ENCODE results near the gene ADCY10.

ADCY10 gene

DNA sequence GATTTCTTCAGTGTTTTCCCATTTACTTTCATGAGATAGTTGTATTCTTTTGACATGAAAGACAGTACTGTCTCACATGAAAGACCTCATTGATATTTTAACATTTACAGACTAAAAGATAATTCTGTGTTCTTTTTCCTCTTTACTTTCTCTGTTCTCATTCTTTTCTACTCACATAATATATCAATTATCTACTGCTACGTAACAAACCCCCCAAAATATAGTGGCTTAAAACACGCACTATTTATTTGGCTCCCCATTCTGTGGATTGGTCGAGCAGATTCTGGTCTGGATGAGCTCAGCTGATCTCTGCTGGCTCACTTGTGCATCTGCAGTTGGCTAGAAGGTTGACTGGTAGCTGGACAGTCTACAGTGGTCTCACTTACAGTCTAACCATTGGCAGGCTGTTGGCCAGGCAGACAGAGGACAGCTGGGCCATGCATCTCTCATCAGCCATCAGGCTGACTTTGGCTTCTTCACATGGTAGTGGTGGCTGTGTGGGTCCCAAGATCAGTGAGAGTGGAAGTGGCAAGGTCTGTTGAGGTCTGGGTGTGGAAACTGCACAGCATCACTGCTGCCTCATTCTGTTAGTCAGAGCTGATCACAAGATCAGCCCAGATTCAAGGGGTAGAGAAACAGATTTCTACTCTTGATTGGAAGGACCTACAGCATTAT is 128.9 kb downstream of the ADCY10 start:
- FAIRE-seq (no peak), DNase-seq (ENCODE audit: low spot score) (no peak)

DNA sequence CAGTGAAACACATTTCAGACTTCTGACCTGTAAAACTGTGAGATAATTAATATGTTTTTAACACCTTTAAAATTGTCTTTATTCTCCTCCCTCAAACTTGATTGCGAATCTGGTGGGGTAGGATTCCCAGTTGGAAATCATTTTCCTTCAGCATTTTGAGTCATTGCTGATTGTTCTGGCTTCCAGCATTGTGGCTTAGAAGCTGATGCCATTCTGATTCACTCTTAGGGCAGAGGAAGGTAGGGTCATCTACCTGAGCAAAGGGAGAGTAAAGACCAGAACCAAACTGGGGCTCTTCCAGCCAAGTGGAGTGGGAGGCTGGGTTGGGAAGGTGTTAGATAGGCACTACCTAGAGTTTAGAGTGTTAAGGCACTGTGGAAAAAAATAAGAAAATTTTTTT is 131.0 kb downstream of the ADCY10 start:
- no peak for FAIRE-seq
- no peak for DNase-seq (ENCODE audit: low spot score)

DNA sequence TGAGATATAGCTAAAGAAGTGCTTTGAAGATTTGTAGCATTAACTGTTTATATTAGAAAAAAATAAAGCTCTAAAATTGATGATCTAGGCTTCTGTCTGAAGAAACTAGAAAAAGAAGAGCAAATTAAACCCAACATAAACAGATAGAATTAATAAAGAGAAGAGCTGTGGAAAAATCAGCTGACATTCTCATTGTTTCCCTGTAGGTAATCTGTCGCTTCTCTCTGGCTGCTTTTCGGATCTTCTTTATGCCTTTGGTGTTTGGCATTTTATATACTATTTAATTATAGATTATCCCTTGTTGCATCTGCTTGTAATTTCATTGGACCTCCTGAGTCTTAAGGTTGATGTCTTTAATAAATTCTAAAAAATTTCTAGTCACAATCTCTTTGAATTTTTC is 132.4 kb downstream of the ADCY10 start:
- FAIRE-seq = no peak
- DNase-seq (ENCODE audit: low spot score) = no peak

DNA sequence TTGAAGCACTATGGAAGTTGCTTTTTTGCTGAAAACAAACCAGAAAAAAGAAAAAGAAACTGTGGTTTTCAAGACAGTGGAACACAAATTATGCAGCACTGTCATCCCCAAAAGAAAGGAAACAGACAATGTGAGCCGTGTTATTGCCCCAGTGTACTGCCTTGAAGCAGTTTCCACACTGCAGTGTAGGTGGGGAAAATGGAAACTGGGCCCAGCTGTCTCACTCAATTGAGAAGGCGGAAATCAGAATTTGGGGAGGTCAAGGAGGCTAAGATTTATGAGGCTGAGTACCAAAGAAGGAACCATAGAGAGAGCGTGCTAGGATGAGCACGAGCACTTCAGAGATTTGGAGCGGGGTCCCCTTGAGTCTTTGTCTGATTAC is 136.7 kb downstream of the ADCY10 start:
- DNase-seq (ENCODE audit: low spot score) = no peak
- no peak for FAIRE-seq

DNA sequence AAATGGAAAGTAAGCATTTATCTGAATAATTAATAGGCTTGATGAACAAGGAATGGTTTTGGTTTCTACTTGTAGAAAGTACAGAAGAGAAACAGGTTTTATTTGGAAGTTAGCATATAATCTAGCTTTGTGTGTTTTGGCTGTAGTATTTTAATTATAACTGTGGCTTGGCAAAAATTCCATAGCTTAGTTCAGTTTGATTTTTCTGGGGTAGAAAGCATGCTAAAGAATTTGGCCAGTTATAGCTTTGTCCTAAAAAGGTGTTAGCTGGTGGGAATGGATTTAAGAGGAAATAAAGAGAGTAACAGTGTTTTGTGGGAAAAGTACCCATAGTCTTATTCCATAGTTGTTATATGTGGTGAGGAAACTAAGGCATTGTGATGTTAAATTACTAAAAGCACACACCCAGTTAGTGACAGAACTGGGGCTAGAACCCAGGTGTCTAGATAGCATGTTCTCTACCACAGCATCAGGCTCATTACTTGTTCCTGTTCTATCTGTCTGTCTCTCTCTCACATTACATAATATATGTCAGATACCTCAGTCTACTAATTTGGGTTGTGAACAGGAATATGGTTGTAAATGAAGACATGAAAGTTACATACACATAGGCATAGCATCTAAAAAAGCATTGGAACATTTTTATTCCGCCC is 137.2 kb downstream of the ADCY10 start:
- FAIRE-seq (no peak), DNase-seq (ENCODE audit: low spot score) (no peak)

DNA sequence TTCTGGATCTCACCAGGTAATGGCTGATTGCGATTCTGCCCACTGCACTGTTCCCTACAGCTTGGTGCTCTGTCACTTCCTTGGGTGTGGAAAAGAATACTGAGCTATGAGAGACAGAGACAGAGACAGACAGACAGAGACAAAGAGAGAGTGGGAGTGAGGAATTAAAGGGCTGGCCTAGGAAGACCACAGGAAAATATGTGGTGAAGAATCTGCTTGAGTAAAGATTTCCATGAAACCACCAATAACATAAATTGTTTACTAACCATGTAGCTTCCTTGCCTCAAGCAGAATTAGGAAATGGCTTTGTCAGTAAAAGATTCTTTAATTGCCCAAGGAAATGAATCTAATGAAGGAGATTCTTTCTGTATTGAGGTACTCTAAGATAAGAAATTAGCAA is 137.8 kb downstream of the ADCY10 start:
- DNase-seq (ENCODE audit: low spot score) = no peak
- FAIRE-seq = no peak

DNA sequence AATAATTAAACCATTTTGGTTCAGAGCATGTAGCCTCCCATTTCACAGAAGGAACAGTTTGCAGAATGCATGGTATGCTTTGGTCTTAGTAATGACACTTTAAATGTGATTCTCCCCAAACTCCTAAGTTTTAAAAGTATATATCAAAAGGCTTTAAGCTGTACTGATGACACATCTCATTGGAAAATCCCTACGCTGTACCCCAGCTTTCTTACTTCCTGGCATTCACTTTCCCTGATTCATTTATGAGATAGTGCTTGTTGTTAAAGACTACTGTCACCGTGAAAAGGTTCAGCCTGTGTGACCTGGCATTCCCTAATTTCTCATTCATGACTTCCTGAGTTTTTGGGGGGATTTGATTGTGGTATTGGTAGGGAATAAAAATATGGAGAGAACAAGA is 138.8 kb downstream of the ADCY10 start:
- no peak for FAIRE-seq
- DNase-seq (ENCODE audit: low spot score) = no peak

DNA sequence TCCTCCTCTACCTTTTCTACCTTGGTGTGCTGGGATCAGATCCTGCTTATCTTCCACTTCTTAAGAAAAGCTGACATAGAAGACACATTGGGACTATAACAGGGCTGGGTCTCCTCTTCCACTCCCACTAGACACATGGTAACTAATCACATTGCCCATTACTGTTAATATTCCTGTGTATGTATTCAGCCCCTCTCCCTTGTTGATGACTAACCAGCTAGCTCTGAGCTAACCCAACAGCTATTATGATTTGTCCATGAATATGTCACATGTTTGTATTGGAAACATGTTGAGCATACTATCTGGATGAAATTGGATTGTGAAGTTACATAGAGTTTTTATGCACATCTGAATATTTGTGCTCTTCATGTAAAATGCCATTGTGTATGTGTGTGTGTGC is 139.2 kb downstream of the ADCY10 start:
- no peak for DNase-seq (ENCODE audit: low spot score)
- no peak for FAIRE-seq

DNA sequence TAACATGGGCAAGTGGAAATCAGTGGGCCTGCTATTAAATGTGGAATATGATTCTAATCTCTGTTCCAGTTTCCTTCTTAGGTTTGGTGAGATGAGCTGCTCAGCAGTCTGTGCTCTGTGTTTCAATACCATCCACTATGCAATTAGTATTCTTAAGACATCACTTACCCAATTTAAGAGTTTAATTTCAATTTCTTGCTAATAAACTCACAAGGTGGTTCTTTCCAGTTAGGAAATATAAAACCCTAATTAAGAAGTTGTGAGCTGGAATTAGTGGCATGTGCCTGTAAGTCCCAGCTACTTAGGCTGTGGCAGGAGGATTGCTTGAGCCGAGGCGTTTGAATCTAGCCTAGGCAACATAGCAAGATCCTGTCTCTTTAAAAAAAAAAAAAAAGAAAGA is 140.4 kb downstream of the ADCY10 start:
- DNase-seq (ENCODE audit: low spot score) (no peak), FAIRE-seq (no peak)

DNA sequence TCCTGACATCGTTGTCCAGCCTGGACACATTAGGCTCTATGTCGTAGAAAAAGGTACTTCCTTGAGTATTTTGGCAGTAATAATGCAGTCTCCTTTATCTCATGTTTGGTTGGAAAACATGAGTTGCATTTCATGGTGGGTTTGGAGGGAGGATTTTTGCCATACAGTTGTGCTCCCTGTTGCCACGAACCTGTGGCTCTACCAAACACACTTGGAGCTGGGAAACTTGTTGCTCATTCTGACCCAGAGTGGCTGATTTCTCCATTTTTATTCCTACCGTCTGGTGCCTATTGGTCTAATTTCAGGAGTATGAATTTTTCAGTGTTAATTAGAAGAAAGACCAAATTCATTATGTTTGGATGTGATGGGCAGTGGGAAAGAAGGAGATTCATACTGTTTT is 141.5 kb downstream of the ADCY10 start:
- DNase-seq (ENCODE audit: low spot score) (no peak), FAIRE-seq (no peak)

DNA sequence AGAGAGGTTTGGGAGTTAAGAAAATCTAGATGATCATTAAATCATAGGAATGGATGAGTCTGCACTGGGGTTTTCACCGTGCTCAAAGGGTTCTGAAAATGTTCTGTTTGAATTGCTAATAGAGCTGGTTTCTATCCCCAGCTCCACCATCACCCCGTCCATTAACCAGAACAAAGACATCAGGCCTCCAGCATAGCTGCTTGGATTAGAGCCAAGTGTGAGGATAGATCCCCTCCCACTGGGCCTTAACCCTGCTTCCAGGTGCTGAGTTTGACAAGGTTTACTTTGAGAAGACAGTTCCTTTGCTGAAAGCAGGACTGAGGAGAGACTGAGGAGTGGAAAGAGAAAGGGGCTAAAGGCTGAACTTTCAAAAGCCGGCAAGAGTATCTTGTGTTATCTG is 143.8 kb downstream of the ADCY10 start:
- DNase-seq (ENCODE audit: low spot score) (no peak), FAIRE-seq (no peak)

DNA sequence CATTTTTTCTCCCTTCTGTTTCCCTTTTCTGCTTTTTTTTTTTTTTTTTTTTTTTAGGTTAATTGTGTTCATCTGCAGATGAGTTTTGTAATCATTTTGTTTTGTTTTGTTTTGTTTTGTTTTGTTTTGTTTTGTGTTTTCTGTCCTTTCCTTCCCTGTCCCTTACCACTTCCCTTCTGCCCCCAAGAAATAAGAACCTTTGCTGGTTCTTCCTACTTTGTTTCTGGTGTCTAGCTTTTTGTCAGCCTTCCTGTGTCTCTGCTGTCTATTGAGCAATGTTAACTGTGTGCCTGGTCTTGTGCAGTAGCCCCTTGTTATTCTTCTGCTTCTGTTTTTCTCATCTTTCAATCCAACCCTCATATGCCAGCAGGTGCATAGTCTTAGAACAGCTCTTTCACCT is 146.2 kb downstream of the ADCY10 start:
- no peak for FAIRE-seq
- no peak for DNase-seq (ENCODE audit: low spot score)

DNA sequence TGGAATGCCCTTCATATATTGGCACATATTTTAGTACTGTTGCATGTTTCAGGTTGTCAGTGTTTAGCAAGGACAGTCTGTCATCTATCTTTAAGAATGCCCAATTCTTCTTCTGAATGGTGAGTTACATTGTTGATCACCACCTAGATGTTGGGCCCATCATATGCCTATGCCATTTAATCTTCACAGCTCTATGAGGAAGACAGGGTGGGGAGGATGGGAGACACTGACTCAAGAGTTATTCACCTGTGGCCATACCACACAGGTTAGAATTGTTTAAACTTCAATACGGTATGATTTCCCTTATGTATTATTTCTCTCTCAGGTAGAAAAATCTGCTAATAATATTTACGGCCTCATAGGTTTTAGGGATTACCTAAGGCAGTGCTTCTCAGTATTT is 147.4 kb downstream of the ADCY10 start:
- FAIRE-seq (no peak), DNase-seq (ENCODE audit: low spot score) (no peak)

DNA sequence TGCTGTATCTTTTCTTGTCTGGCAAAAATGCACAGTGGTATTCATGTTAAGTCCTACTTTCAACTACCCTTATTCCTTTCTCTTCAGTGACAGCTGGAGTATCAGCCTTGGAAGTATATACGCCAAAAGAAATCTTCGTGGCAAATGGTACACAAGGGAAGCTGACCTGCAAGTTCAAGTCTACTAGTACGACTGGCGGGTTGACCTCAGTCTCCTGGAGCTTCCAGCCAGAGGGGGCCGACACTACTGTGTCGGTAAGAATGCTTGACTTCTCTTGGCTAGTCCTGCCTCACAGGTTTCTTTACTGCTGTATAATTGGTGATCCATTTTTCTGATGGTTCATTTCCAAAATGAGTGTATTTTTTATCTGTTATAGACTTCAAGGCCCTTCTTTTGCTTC is 148.4 kb downstream of the ADCY10 start:
- no peak for DNase-seq (ENCODE audit: low spot score)
- no peak for FAIRE-seq

DNA sequence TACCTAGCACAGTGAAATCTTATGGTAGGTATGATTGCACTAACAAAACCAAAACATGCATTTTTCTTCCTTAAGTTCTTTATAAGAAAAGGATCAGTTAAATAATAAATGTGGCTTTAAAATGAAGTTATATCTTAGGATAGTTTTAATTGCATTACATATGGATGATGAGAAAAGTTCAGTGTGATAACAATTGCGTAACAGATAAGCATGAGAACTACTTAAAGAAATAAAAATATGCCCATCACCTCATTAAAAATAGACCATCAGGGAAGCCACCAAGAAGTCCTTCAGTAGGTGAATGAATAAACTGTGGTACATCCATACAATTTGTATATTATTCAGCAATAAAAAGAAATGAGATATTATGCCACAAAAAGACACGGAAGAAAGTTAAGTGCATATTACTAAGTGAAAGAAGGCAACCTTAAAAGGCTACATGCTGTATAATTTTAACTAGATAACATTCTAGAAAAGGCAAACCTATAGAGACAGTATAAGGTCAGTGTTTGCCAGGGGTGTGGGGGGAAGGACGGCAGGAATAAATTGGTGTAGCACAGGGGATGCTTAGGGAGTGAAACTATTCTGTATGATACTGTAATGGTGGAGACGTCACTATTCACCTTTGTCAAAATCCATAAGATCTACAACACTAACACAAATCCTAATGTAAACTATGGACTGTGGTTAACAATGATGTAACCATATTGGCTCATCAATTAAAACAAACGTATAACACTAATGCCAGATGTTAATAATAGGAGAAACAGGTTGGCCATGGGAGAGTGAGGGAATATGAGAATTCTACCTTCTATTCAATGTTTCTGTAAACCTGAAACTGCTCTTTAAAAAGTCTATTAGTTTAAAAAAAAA is 149.2 kb downstream of the ADCY10 start:
- DNase-seq (ENCODE audit: low spot score) (no peak), FAIRE-seq (no peak)

DNA sequence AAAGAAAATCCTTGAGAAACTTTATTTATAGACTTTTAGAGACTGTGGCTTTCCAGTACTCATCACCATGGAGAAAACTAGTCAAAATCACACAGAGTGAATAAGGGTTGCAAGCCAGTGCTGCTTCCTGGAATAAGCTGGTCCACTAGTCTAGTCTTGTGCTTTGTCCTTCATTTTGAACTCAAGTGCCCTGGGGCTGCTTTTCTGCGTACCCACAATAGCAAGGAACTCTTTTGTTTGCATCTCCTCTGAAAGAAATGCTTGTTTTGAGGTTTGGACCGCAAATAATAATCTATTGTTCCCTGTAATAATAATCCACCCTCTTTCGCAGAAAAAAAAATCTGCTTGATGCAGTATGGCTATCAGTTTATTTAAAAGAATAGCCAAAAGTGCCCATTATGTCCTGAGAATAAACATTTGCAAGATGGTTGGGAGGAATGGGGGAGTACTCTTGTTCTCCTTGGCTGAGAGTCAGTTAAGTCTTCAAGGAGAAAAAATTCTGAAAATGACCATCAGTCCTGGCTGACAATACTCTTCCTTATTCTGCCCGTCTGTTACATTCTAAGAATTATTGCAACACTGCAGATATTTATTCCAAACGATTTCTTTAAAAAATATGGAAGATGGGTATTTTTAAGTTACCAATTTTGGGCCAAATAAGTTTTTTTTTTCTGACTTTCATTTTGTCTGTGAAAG is 150.3 kb downstream of the ADCY10 start:
- no peak for FAIRE-seq
- no peak for DNase-seq (ENCODE audit: low spot score)

DNA sequence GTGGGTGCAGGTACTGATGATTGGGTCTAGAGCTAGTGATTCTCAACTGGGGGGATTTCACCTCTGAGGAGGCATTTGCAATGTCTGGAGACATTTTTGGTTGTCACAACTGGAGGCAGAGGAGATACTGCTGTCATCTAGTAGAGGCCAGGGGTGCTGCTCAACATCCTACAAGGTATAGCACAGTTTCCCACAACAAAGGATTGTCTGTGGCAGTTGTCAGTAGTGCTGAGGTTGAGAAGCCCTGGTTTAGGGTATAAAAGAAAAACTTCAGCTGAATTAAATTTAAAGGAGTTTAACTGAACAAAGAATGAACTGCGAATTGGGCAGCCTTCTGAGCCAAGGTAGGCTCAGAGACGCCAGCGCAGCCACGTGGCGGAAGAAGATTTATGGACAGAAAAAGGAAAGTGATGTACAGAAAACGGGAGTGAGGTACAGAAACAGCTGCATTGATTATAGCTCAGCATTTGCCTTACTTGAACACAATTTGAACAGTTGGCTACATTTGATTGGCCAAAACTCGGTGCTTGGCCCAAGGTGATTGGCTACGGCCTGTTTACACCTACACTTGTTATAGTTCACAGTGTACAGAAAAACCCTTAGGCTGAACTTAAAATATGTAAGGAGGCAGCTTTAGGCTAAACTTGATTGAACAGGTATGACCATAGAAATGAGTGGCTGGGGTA is 151.7 kb downstream of the ADCY10 start:
- DNase-seq (ENCODE audit: low spot score) (no peak), FAIRE-seq (no peak)

DNA sequence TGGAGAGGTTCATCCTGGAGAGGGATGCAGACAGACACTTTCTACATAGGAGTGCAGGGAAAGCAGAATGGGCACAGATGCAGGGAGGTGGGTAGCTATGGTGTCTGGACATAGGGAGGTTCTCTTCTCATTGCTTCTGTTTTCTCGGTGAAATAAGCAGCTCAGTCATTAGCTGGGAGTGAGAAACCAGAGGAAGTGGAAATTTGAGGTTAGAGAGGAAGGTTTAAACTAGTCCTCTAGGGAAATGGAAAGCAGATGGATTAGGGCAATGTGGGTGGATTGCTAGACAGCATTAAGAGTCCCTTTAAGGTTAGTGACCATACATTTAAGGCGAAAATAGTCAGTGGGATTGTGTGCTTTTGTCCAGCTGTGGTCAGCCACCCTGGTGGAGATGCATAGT is 152.5 kb downstream of the ADCY10 start:
- DNase-seq (ENCODE audit: low spot score) = no peak
- FAIRE-seq = no peak

Data from urothelium cell line (cell line).